NCI-H1436 treated with DMSO at 0.1 percent for 48 hours (cell line): ENCODE results near the gene RPL35.

ENCODE experiments used
- DNase-seq: peaks from one replicate; lab custom pipeline; 2025; lab: John Stamatoyannopoulos, UW

RPL35 gene

GRCh38 chr9:124820698-124821623, 40.8 kb downstream of the RPL35 start:
- no peak for DNase-seq

GRCh38 chr9:124818431-124819281, 43.1 kb downstream of the RPL35 start:
- no peak for DNase-seq

- DNase-seq, result no peak
Measured at GRCh38 chr9:124815601-124816000, 46.2 kb downstream of the RPL35 start.

- DNase-seq, result no peak
Measured at GRCh38 chr9:124814164-124814535, 47.6 kb downstream of the RPL35 start.

- no peak for DNase-seq
Measured at GRCh38 chr9:124813501-124814163, 48.1 kb downstream of the RPL35 start.

GRCh38 chr9:124813041-124813440, 48.7 kb downstream of the RPL35 start:
- DNase-seq, result no peak

GRCh38 chr9:124812441-124812876, 49.3 kb downstream of the RPL35 start:
- DNase-seq, result no peak

- DNase-seq, result no peak
Measured at GRCh38 chr9:124810663-124811355, 50.9 kb downstream of the RPL35 start.

GRCh38 chr9:124809741-124810500, 51.8 kb downstream of the RPL35 start:
- DNase-seq, result no peak

- no peak for DNase-seq
Measured at GRCh38 chr9:124809211-124809610, 52.5 kb downstream of the RPL35 start.

- no peak for DNase-seq
Measured at GRCh38 chr9:124808246-124808956, 53.4 kb downstream of the RPL35 start.
